H9 (cell line): ENCODE measurements around the gene PPL. TPM values are rescaled to one million over a fixed set of nuclear protein-coding genes. Genes with fewer than 3 reads are reported as not detected.
A peak's percentile ranks its signal among the peaks of the same experiment; 100 is the strongest.

Source experiments
- DNase-seq: peaks from one replicate; pipeline ENCODE4 v3.0.0-alpha.2; 2017
- H2AFZ ChIP-seq: one replicate; pipeline ENCODE4 v1.6.1; 2013; ENCODE audit warnings: mild to moderate bottlenecking, low read length, control low read depth, moderate library complexity
- H2AK5ac ChIP-seq: 2 replicates; pipeline ENCODE4 v1.6.1; 2013; ENCODE audit warnings: low read length, control low read depth, mixed read lengths; ENCODE audit not compliant: insufficient read length
- H2BK120ac ChIP-seq: one replicate; pipeline ENCODE4 v1.6.1; 2013; ENCODE audit warnings: low read depth, mild to moderate bottlenecking, low read length, control low read depth, inconsistent platforms; ENCODE audit not compliant: poor library complexity, severe bottlenecking
- H2BK12ac ChIP-seq: 2 replicates; pipeline ENCODE4 v1.6.1; 2013; ENCODE audit warnings: low read length, control low read depth, mixed read lengths, low read depth; ENCODE audit not compliant: insufficient read length
- H2BK15ac ChIP-seq: 2 replicates; pipeline ENCODE4 v1.6.1; 2013; ENCODE audit warnings: low read depth, low read length, control low read depth
- H2BK20ac ChIP-seq: one replicate; pipeline ENCODE4 v1.6.1; 2013; ENCODE audit warnings: low read depth, mild to moderate bottlenecking, low read length, control low read depth, inconsistent platforms; ENCODE audit not compliant: poor library complexity, severe bottlenecking
- H2BK5ac ChIP-seq: 2 replicates; pipeline ENCODE4 v1.6.1; 2013; ENCODE audit warnings: low read length, control low read depth, mixed read lengths; ENCODE audit not compliant: insufficient read length
- H3K14ac ChIP-seq: 2 replicates; pipeline ENCODE4 v1.6.1; 2013; ENCODE audit warnings: low read length, control low read depth; ENCODE audit not compliant: insufficient read depth
- H3K18ac ChIP-seq: 2 replicates; pipeline ENCODE4 v1.6.1; 2013; ENCODE audit warnings: low read depth, mild to moderate bottlenecking, mixed read lengths, low read length, control low read depth; ENCODE audit not compliant: insufficient read length
- H3K23ac ChIP-seq: 2 replicates; pipeline ENCODE4 v1.6.1; 2013; ENCODE audit warnings: low read length, control low read depth, mixed read lengths, low read depth; ENCODE audit not compliant: insufficient read length
- H3K23me2 ChIP-seq: 2 replicates; pipeline ENCODE4 v1.6.1; 2013; ENCODE audit warnings: low read depth, mild to moderate bottlenecking, mixed read lengths, low read length, control low read depth; ENCODE audit not compliant: insufficient read length, poor library complexity, severe bottlenecking
- H3K27ac ChIP-seq: 2 replicates; pipeline ENCODE4 v1.5.1; 2013; ENCODE audit warnings: low read length, control low read depth, mixed read lengths, low read depth; ENCODE audit not compliant: insufficient read length
- H3K27me3 ChIP-seq: 2 replicates; pipeline ENCODE4 v1.6.1; 2013; ENCODE audit warnings: low read length, control low read depth, inconsistent platforms; ENCODE audit not compliant: insufficient read depth
- H3K4ac ChIP-seq: 2 replicates; pipeline ENCODE4 v1.6.1; 2013; ENCODE audit warnings: low read depth, mild to moderate bottlenecking, control low read depth, inconsistent platforms, low read length, moderate library complexity
- H3K4me1 ChIP-seq: 2 replicates; pipeline ENCODE4 v1.6.1; 2013; ENCODE audit warnings: low read length, control low read depth, inconsistent platforms; ENCODE audit not compliant: insufficient read depth
- H3K4me2 ChIP-seq: 2 replicates; pipeline ENCODE4 v1.6.1; 2013; ENCODE audit warnings: low read length, control low read depth, mixed read lengths; ENCODE audit not compliant: insufficient read length, insufficient read depth
- H3K56ac ChIP-seq: 2 replicates; pipeline ENCODE4 v1.6.1; 2013; ENCODE audit warnings: low read depth, mild to moderate bottlenecking, mixed read lengths, low read length, control low read depth; ENCODE audit not compliant: insufficient read length
- H3K79me1 ChIP-seq: 2 replicates; pipeline ENCODE4 v1.6.1; 2013; ENCODE audit warnings: low read depth, mild to moderate bottlenecking, moderate library complexity, low read length, control low read depth, inconsistent platforms; ENCODE audit not compliant: insufficient read depth, poor library complexity, severe bottlenecking
- H3K79me2 ChIP-seq: 2 replicates; pipeline ENCODE4 v1.6.1; 2013; ENCODE audit warnings: low read length, control low read depth, inconsistent platforms; ENCODE audit not compliant: insufficient read depth
- H3K9ac ChIP-seq: 2 replicates; pipeline ENCODE4 v1.6.1; 2013; ENCODE audit warnings: low read length, control low read depth, mixed read lengths; ENCODE audit not compliant: insufficient read length; ENCODE audit errors: extremely low read depth
- H3K9me3 ChIP-seq: one replicate; pipeline ENCODE4 v1.6.1; 2013; ENCODE audit warnings: low read depth, low read length, inconsistent platforms; ENCODE audit not compliant: control insufficient read depth
- H3T11ph ChIP-seq: one replicate; pipeline ENCODE4 v1.6.1; 2013; ENCODE audit warnings: mild to moderate bottlenecking, low read length, control low read depth, inconsistent platforms
- H4K20me1 ChIP-seq: one replicate; pipeline ENCODE4 v1.6.1; 2013; ENCODE audit not compliant: control insufficient read depth, insufficient read length, insufficient read depth
- H4K5ac ChIP-seq: 2 replicates; pipeline ENCODE4 v1.6.1; 2013; ENCODE audit warnings: low read depth, mild to moderate bottlenecking, mixed read lengths, low read length, control low read depth; ENCODE audit not compliant: insufficient read length
- H4K8ac ChIP-seq: replicated peaks from 2 replicates; pipeline ENCODE4 v1.6.1; 2013; ENCODE audit warnings: low read length, control low read depth, mixed read lengths, low read depth; ENCODE audit not compliant: insufficient read length
- H4K91ac ChIP-seq: 2 replicates; pipeline ENCODE4 v1.6.1; 2013; ENCODE audit warnings: low read depth, mild to moderate bottlenecking, moderate library complexity, mixed read lengths, low read length, control low read depth; ENCODE audit not compliant: insufficient read length
- H3K27ac Mint-ChIP-seq, 3 experiments: 2 replicates in 2 of 3; 3 replicates in 1 of 3; pipeline ENCODE4 v1.8.0; 2020 to 2021; ENCODE audit warnings: mixed read lengths in 3 of 3, mild to moderate bottlenecking in 1 of 3, moderate library complexity in 1 of 3
- H3K27me3 Mint-ChIP-seq: 2 replicates; pipeline ENCODE4 v1.8.0; 2021; ENCODE audit warnings: low read depth, mild to moderate bottlenecking, moderate library complexity, mixed read lengths
- H3K36me3 Mint-ChIP-seq, 3 experiments: 2 replicates in 2 of 3; 3 replicates in 1 of 3; pipeline ENCODE4 v1.8.0; 2020 to 2021; ENCODE audit warnings: low read depth in 3 of 3, mixed read lengths in 3 of 3; ENCODE audit not compliant: insufficient read depth in 1 of 3
- H3K4me1 Mint-ChIP-seq, 2 experiments: 2 replicates each; pipeline ENCODE4 v1.8.0; 2020; ENCODE audit warnings: mixed read lengths in 2 of 2
- H3K4me3 Mint-ChIP-seq, 2 experiments: 2 replicates in 1 of 2; 3 replicates in 1 of 2; pipeline ENCODE4 v1.8.0; 2020 to 2021; ENCODE audit warnings: mild to moderate bottlenecking in 2 of 2, mixed read lengths in 2 of 2, moderate library complexity in 1 of 2
- H3K9me3 Mint-ChIP-seq, 2 experiments: 2 replicates in 1 of 2; 3 replicates in 1 of 2; pipeline ENCODE4 v1.8.0; 2020; ENCODE audit warnings: mild to moderate bottlenecking in 2 of 2, mixed read lengths in 2 of 2, moderate library complexity in 1 of 2
- WGBS: extraction: QIAGEN DNeasy Blood & Tissue Kit; methylation state at CpG from one replicate; pipeline ENCODE4 v1.1.7; 2013; ENCODE audit warnings: missing lambda C conversion rate, low lambda C conversion rate, mixed read lengths; ENCODE audit not compliant: insufficient read length; ENCODE audit errors: extremely low coverage; 5-methylcytosine and 5-hydroxymethylcytosine counted together
- total RNA-seq: library from RNA; stranded (reverse); gene quantifications from 2 replicates; pipeline ENCODE4 v1.2.1, GENCODE V29; 2021
- TF ChIP-seq, protein P1 (sequence below): fragments of 200-600 bp; sonication (generic); conservative IDR thresholded peaks from 3 replicates; pipeline ENCODE4 v1.8.0; 2021; ENCODE audit warnings: antibody characterized with exemption, mild to moderate bottlenecking

Gene PPL
- total RNA-seq, 1 experiment from 2014 or later: 29.2 TPM

DNA sequence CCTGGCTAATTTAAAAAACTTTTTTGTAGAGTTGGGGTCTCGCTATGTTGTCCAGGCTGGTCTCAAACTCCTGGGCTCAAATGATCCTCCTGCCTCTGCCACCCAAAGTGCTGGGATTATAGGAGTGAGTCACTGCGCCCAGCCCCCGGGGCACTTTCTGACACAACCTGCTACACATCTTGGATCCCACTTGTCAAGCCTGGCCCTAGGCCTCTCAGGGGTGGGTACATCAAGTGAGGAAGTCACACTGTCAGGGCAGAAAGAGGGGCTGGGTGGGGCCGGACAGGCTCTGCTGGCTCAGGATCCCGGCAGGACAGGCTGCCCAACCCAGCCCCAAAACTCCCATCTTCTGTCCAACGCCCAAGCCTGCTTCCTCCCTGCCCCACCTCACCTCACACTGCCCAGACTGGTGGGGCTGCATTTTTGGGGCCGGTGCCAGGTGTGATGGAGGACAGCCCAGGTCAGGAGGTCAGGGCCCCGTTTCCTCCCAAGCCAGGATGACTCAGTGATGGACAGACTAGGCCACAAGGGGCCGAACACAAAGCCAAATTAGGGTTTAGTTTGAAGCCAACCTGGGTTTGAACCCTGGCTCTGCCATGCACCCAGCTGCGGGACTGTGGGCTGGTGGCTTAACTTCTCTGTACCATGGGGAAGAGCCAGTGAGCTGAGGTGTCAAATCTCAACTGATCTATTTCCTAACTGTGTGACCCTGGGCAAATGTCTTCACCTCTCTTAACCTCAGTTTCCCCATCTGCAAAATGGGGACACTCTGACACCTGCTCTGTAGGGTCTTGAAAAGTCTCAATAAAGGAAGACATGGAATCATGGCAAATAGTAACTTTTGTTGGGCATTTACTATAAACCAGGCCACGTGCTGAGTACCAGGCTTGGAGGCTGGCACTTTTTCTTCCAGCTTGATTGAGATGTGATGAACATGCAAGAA is 8.9 kb upstream of the PPL start:
- DNase-seq: no peak
- H3K4ac ChIP-seq: no peak overlapping the region
- H4K91ac ChIP-seq: no peak overlapping the region
- Mint-ChIP-seq H3K4me1 (peaks cover 52 to 54% of the 10 kb centered on the region in 2 experiments), H3K27me3 (no peaks in the 10 kb centered on the region; the same call in none of the 2 replicates), H3K4me3 (no peak overlapping the region), H3K27ac (peak overlapping the region in 1 of 3 experiments; percentile 40; a peak in 1 of 7 replicates), H3K36me3 (no peaks in the 10 kb centered on the region), H3K9me3 (no peaks in the 10 kb centered on the region; a peak in 1 of 5 replicates)
- H4K8ac ChIP-seq: no peak overlapping the region
- no peak overlapping the region for H4K5ac ChIP-seq
- no peak overlapping the region for H3K27ac ChIP-seq
- TF ChIP-seq, protein P1, sequence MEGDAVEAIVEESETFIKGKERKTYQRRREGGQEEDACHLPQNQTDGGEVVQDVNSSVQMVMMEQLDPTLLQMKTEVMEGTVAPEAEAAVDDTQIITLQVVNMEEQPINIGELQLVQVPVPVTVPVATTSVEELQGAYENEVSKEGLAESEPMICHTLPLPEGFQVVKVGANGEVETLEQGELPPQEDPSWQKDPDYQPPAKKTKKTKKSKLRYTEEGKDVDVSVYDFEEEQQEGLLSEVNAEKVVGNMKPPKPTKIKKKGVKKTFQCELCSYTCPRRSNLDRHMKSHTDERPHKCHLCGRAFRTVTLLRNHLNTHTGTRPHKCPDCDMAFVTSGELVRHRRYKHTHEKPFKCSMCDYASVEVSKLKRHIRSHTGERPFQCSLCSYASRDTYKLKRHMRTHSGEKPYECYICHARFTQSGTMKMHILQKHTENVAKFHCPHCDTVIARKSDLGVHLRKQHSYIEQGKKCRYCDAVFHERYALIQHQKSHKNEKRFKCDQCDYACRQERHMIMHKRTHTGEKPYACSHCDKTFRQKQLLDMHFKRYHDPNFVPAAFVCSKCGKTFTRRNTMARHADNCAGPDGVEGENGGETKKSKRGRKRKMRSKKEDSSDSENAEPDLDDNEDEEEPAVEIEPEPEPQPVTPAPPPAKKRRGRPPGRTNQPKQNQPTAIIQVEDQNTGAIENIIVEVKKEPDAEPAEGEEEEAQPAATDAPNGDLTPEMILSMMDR: no peak
- no peak overlapping the region for H2BK20ac ChIP-seq
- H3K56ac ChIP-seq: no peak overlapping the region
- H4K20me1 ChIP-seq: no peaks in the 10 kb centered on the region
- H3K14ac ChIP-seq: no peak overlapping the region
- H3K4me1 ChIP-seq: peaks cover 14% of the 10 kb centered on the region
- H3K18ac ChIP-seq: no peak overlapping the region
- no peaks in the 10 kb centered on the region for H3K27me3 ChIP-seq
- H2BK120ac ChIP-seq: no peak overlapping the region
- H2AFZ ChIP-seq: no peak overlapping the region
- WGBS: no CpG with 5 or more reads among the region's 11 CpGs
- no peaks in the 10 kb centered on the region for H3K23me2 ChIP-seq
- H3K4me2 ChIP-seq: no peak overlapping the region
- H3K9ac ChIP-seq: no peak overlapping the region
- no peak overlapping the region for H2BK12ac ChIP-seq
- H3K79me1 ChIP-seq: no peaks in the 10 kb centered on the region
- no peak overlapping the region for H3T11ph ChIP-seq
- no peak overlapping the region for H3K23ac ChIP-seq
- H2BK15ac ChIP-seq: no peak overlapping the region
- no peak overlapping the region for H2AK5ac ChIP-seq
- no peaks in the 10 kb centered on the region for H3K79me2 ChIP-seq
- no peak overlapping the region for H2BK5ac ChIP-seq
- no peaks in the 10 kb centered on the region for H3K9me3 ChIP-seq
